GM18951 (cell line): ENCODE results near the gene UBXN11.

Experiments used
- POLR2A ChIP-seq: IDR thresholded peaks from 4 replicates; pipeline ENCODE4 v1.6.1; 2011; ENCODE audit warnings: mild to moderate bottlenecking; ENCODE audit not compliant: insufficient read length, insufficient read depth; ENCODE audit errors: extremely low read depth
- in situ Hi-C: fragments of 300-500 bp; cut with MboI; formaldehyde crosslinking; loops from one replicate; pipeline ENCODE4 v1.12.0; 2022; ENCODE audit warnings: low sequenced_read_pairs, mixed read lengths, inconsistent platforms; ENCODE audit not compliant: unreplicated experiment

The UBXN11 gene

GRCh38 chr1:26306290-26307229 is at the start of gene UBXN11:
UBXN11 (minus strand) TSS chr1:26306636; CDS start chr1:26302883, 3,753 bp downstream.
- in situ Hi-C loops = no loop called here
- peak; percentile 49 for TF ChIP-seq POLR2A

- TF ChIP-seq POLR2A = no peak
- in situ Hi-C loops = no loop called here
Measured at GRCh38 chr1:26356106-26356505, 49.7 kb upstream of the UBXN11 start.

GRCh38 chr1:26354972-26355371 is 48.5 kb upstream of the UBXN11 start:
- in situ Hi-C loops = no loop called here

GRCh38 chr1:26353976-26354820 is 47.8 kb upstream of the UBXN11 start, which contains the start of gene CRYBG2:
CRYBG2 (minus strand) TSS chr1:26354130; CDS start chr1:26346657, 7,473 bp downstream.
- in situ Hi-C loops = no loop called here
- TF ChIP-seq POLR2A = no peak

More at GRCh38 chr1:26354972-26355371, 48.5 kb upstream of the UBXN11 start:
- no peak for TF ChIP-seq POLR2A

- TF ChIP-seq POLR2A = no peak
- in situ Hi-C loops = no loop called here
Measured at GRCh38 chr1:26353210-26353859, 46.9 kb upstream of the UBXN11 start.

GRCh38 chr1:26352338-26352679 is 45.9 kb upstream of the UBXN11 start:
- in situ Hi-C loops = no loop called here

GRCh38 chr1:26351590-26352337 is 45.3 kb upstream of the UBXN11 start:
- no peak for TF ChIP-seq POLR2A
- in situ Hi-C loops = no loop called here

More at GRCh38 chr1:26352338-26352679, 45.9 kb upstream of the UBXN11 start:
- TF ChIP-seq POLR2A = no peak

GRCh38 chr1:26350701-26351589 is 44.5 kb upstream of the UBXN11 start:
- in situ Hi-C loops = no loop called here
- no peak for TF ChIP-seq POLR2A

- in situ Hi-C loops = no loop called here
- no peak for TF ChIP-seq POLR2A
Measured at GRCh38 chr1:26350343-26350700, 43.9 kb upstream of the UBXN11 start.

- in situ Hi-C loops = no loop called here
- no peak for TF ChIP-seq POLR2A
Measured at GRCh38 chr1:26349877-26350244, 43.4 kb upstream of the UBXN11 start.

GRCh38 chr1:26349188-26349876 is 42.9 kb upstream of the UBXN11 start:
- in situ Hi-C loops = no loop called here
- TF ChIP-seq POLR2A = no peak
